ENCODE results near the gene PPP1R3C. TPM values are rescaled to one million over a fixed set of nuclear protein-coding genes. Genes with fewer than 3 reads are reported as not detected.
A peak's percentile ranks its signal among the peaks of the same experiment; 100 is the strongest.

PPP1R3C gene
- total and polyA plus RNA-seq, 3 donors from 2014 or later: 4.7 to 9.7 (median 5.8) TPM

DNA sequence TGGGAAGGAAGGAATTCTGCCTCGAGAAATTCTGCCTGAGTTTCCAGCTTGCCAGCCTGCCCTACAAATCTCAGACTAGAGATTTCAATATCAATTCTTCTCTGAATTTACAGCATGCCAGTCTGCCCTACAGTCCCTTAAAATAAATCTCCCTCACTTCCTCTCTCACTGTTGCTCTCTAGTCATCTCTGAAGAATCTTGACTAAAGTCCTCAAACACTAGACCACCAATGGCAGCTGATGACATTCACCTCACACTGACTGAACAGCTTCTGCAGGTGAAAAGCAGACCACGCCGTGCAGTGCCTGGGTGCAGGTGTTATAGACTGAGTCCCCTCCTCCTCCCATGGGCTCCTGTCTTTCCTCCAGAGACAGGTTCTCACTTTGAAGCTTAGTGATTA is 30.4 kb downstream of the PPP1R3C start:
- TF ChIP-seq, protein P1, sequence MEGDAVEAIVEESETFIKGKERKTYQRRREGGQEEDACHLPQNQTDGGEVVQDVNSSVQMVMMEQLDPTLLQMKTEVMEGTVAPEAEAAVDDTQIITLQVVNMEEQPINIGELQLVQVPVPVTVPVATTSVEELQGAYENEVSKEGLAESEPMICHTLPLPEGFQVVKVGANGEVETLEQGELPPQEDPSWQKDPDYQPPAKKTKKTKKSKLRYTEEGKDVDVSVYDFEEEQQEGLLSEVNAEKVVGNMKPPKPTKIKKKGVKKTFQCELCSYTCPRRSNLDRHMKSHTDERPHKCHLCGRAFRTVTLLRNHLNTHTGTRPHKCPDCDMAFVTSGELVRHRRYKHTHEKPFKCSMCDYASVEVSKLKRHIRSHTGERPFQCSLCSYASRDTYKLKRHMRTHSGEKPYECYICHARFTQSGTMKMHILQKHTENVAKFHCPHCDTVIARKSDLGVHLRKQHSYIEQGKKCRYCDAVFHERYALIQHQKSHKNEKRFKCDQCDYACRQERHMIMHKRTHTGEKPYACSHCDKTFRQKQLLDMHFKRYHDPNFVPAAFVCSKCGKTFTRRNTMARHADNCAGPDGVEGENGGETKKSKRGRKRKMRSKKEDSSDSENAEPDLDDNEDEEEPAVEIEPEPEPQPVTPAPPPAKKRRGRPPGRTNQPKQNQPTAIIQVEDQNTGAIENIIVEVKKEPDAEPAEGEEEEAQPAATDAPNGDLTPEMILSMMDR (IDR thresholded peaks at IDR 0.05): no peak
- TF ChIP-seq POLR2A (IDR thresholded peaks at IDR 0.05): no peak
- H3K36me3 ChIP-seq (ENCODE audit: low read depth, missing control alignments): no peaks in the 10 kb centered on the region
- no peak for DNase-seq
- 92 to 95% methylated on average over 3 of the region's 3 CpGs for WGBS, 2 donors
- intact Hi-C loops (cut with DNase I; ENCODE audit: low total_unique reads): no loop called here
- no peaks in the 10 kb centered on the region for H3K9me3 ChIP-seq
- H3K4me3 ChIP-seq: no peak overlapping the region
- H3K4me1 ChIP-seq: peaks cover 13% of the 10 kb centered on the region
- no peak overlapping the region for H3K27ac ChIP-seq
- H3K27me3 ChIP-seq: no peaks in the 10 kb centered on the region

DNA sequence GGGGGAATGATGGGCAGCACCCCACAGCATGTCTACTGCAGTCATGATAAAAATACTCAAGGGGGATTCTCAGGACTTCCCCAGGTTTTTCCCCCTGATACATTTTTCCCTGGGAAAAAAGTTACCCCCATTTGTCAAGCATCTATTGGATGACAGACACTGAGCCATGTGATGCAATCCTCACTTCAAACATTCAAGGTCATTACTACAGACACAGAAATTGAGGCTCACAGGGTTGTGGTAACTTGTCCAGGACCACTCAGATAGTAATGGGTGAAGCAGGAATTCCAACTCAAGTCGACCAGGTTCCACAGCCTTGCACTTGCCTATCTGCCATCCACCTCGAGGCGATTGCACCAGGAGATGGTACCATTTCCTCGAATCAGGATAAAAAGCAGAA is 31.7 kb downstream of the PPP1R3C start:
- no peaks in the 10 kb centered on the region for H3K9me3 ChIP-seq
- intact Hi-C loops (cut with DNase I; ENCODE audit: low total_unique reads): no loop called here
- H3K27ac ChIP-seq: no peak overlapping the region
- H3K36me3 ChIP-seq (ENCODE audit: low read depth, missing control alignments): no peaks in the 10 kb centered on the region
- H3K4me3 ChIP-seq: no peak overlapping the region
- peaks cover 23% of the 10 kb centered on the region for H3K4me1 ChIP-seq
- TF ChIP-seq POLR2A (IDR thresholded peaks at IDR 0.05): no peak
- TF ChIP-seq, protein P1 (IDR thresholded peaks at IDR 0.05): no peak
- H3K27me3 ChIP-seq: no peaks in the 10 kb centered on the region
- DNase-seq: no peak
- WGBS, 2 donors: 85 to 95% methylated on average over 4 of the region's 4 CpGs

DNA sequence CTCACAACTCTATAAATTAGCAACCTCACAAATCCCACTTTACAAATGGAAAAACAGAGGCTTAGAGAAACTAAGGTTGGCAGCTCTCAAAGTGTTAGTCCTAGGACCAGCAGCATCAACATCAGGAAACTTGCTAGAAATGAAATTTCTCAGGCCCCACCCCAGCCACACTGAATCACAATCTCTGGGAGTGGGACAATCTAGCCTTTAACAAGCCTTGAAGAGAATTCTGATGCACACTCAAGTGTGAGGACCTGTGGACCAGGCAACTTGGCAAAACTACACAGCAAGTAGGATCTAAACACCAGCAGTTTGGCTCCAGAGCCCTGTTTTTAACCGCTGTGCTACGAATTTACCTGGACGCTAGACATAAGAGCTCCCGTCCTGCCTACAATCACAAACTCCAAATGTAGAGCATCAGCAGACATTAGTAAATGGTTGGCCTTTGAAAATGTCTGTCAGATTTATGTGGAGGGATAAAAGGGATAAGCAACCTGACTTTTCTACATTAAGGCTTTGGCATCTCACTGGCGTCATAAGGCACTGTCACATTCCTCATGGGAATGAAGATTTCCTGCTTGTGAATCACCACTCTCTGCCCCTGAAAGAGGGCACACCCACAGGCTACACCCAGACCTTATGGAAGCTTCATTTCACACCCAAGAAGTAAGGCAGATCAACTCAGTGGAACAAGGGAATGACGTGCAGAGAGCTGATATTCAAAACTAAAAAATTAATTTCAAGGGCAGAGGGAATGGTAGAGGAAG is 34.5 kb downstream of the PPP1R3C start:
- no peak overlapping the region for H3K4me3 ChIP-seq
- peaks cover 12% of the 10 kb centered on the region for H3K4me1 ChIP-seq
- no peak overlapping the region for H3K27ac ChIP-seq
- H3K27me3 ChIP-seq: no peaks in the 10 kb centered on the region
- no peaks in the 10 kb centered on the region for H3K9me3 ChIP-seq
- no peaks in the 10 kb centered on the region for H3K36me3 ChIP-seq (ENCODE audit: low read depth, missing control alignments)
- intact Hi-C loops (cut with DNase I; ENCODE audit: low total_unique reads): no loop called here
- DNase-seq: no peak
- 65 to 80% methylated on average over 5 to 6 of the region's 6 CpGs for WGBS, 2 donors
- TF ChIP-seq, protein P1 (IDR thresholded peaks at IDR 0.05): no peak

DNA sequence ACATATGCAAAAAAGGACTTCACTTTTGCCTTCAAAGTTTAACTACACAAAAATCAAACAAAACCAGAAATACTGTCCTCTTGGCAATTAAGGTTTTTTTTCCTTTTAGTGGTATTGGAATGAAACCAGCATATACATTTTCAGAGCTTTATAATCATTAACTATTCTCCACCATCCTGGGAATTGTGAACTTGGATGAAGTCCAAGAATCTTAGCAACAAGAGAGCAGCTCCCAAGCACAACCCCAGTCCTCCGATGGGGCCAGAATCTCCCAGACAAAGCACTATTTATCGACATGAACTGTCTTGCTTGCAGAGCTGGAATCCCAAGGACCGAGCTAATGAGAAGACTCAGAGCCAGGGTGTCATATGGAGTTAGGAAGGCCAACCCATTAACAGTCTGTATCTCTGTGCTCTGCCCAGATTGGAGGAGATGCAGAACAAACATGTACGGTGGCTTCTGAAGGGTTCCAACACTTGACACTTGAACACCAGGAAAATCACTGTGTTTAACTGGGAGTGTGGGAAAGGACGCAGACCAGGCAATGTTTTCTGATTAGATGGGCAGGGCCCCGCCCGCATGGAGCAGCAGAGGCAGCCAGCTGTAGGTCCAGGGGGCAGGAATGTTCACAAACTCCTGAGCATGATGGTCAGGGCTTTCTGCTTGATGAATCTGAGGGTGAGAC is 35.5 kb downstream of the PPP1R3C start:
- TF ChIP-seq POLR2A (IDR thresholded peaks at IDR 0.05): no peak
- TF ChIP-seq, protein P1 (IDR thresholded peaks at IDR 0.05): no peak
- no peaks in the 10 kb centered on the region for H3K36me3 ChIP-seq (ENCODE audit: low read depth, missing control alignments)
- no peaks in the 10 kb centered on the region for H3K9me3 ChIP-seq
- DNase-seq: peak; percentile 36
- H3K27me3 ChIP-seq: no peaks in the 10 kb centered on the region
- WGBS, 2 donors: 40 to 47% methylated on average over 7 of the region's 7 CpGs
- no peak overlapping the region for H3K4me3 ChIP-seq
- intact Hi-C loops (cut with DNase I; ENCODE audit: low total_unique reads): no loop called here
- peaks cover 12% of the 10 kb centered on the region for H3K4me1 ChIP-seq
- peak overlapping the region in 1 of 2 donors; percentile 4 for H3K27ac ChIP-seq

All from testis (tissue), 3 donors.